K562 (cell line): Measurements from ENCODE around the gene KATNAL1. TPM values are rescaled to one million over a fixed set of nuclear protein-coding genes. Genes with fewer than 3 reads are reported as not detected.

Experiments used
- ATAC-seq: fragments of 200-7000 bp; cut with Tn5 transposase; 3 replicates; pipeline ENCODE4 v1.9.1; 2020; ENCODE audit warnings: moderate library complexity
- BruUV-seq: library from RNA; stranded (reverse); fragments of 400-500 nt; replicated peaks from 2 replicates; lab custom pipeline; 2021; lab: Mats Ljungman, UMichigan
- CTCF ChIA-PET: fragments of 300-600 bp; formaldehyde crosslinking; extraction: SDS; loops from one replicate; lab custom pipeline; 2021; ENCODE audit warnings: low intra/inter-chr PET ratio; lab: Yijun Ruan, JAX
- POLR2A ChIA-PET: fragments of 300-600, 350-650 bp; sonication (Branson Sonifier 250); formaldehyde crosslinking; extraction: SDS; loops from one replicate; lab custom pipeline; 2021; ENCODE audit warnings: antibody characterized with exemption, inconsistent platforms; lab: Yijun Ruan, JAX
- DNase-seq, 4 experiments: peaks; one replicate each; pipeline versions ENCODE4 v3.0.0 to v3.0.0-alpha.2; 2011 to 2018; ENCODE audit warnings: low spot score in 3 of 4, mixed read lengths in 3 of 4; ENCODE audit errors: extremely low read depth in 1 of 4
- FAIRE-seq: peaks from 2 replicates; lab custom pipeline; 2011; peaks lifted over from hg19 to GRCh38; lab: Jason Lieb, UNC
- H2AFZ ChIP-seq: 2 replicates; pipeline ENCODE4 v1.6.0; 2011; ENCODE audit warnings: low read depth, low read length, control low read depth, inconsistent platforms
- H3K27ac ChIP-seq: fragments of 200-600 bp; 3 replicates; pipeline ENCODE4 v1.8.0; 2011; ENCODE audit warnings: low read depth, mild to moderate bottlenecking, control low read depth, inconsistent platforms, low read length, moderate library complexity, mixed read lengths; ENCODE audit errors: extremely low read depth
- H3K27me3 ChIP-seq, 2 experiments: fragments of 300-600 bp in 1 of 2; 2 replicates in 1 of 2; 3 replicates in 1 of 2; pipeline versions ENCODE4 v1.6.0 to v1.8.0; 2011; ENCODE audit warnings: inconsistent platforms in 2 of 2, low read length in 2 of 2, mild to moderate bottlenecking in 1 of 2, mixed read lengths in 1 of 2, moderate library complexity in 1 of 2; ENCODE audit not compliant: control insufficient read depth in 2 of 2, insufficient read depth in 2 of 2
- H3K36me3 ChIP-seq: fragments of 300-600 bp; 3 replicates; pipeline ENCODE4 v1.8.0; 2011; ENCODE audit warnings: mild to moderate bottlenecking, low read length, inconsistent platforms; ENCODE audit not compliant: control insufficient read depth, insufficient read depth
- H3K4me1 ChIP-seq, 2 experiments: fragments of 200-600 bp in 1 of 2; replicated peaks in 1 of 2; 2 replicates in 1 of 2; 3 replicates in 1 of 2; pipeline versions ENCODE4 v1.5.1 to v1.8.0; 2011; ENCODE audit warnings: inconsistent platforms in 2 of 2, low read length in 2 of 2, mild to moderate bottlenecking in 1 of 2, mixed read lengths in 1 of 2, moderate library complexity in 1 of 2; ENCODE audit not compliant: control insufficient read depth in 2 of 2, insufficient read depth in 2 of 2
- H3K4me2 ChIP-seq: 2 replicates; pipeline ENCODE4 v1.6.1; 2011; ENCODE audit warnings: low read length, control low read depth, inconsistent platforms, mixed read lengths; ENCODE audit not compliant: insufficient read depth
- H3K4me3 ChIP-seq: fragments of 200-600 bp; sonication (generic), shearing (Covaris generic); 2 replicates; pipeline ENCODE4 v1.5.1; 2016; ENCODE audit warnings: control low read depth, inconsistent platforms
- H3K79me2 ChIP-seq: fragments of 200-600 bp; 3 replicates; pipeline ENCODE4 v1.8.0; 2011; ENCODE audit warnings: low read length, inconsistent platforms; ENCODE audit not compliant: control insufficient read depth, insufficient read depth
- H3K9ac ChIP-seq, 2 experiments: 2 replicates each; pipeline versions ENCODE4 v1.6.0 to v1.6.1; 2011; ENCODE audit warnings: low read depth in 2 of 2, low read length in 2 of 2, control low read depth in 1 of 2, inconsistent platforms in 1 of 2, mild to moderate bottlenecking in 1 of 2, mixed read lengths in 1 of 2; ENCODE audit not compliant: insufficient read depth in 1 of 2
- H3K9me1 ChIP-seq: one replicate; pipeline ENCODE4 v1.6.0; 2011; ENCODE audit warnings: inconsistent platforms, mild to moderate bottlenecking, low read length, moderate library complexity; ENCODE audit not compliant: control insufficient read depth, insufficient read depth
- H3K9me3 ChIP-seq: replicated peaks from 2 replicates; pipeline ENCODE4 v1.5.1; 2011; ENCODE audit warnings: low read depth, low read length, inconsistent platforms; ENCODE audit not compliant: control insufficient read depth, insufficient read depth
- H4K20me1 ChIP-seq: replicated peaks from 2 replicates; pipeline ENCODE4 v1.6.1; 2011; ENCODE audit warnings: low read length, inconsistent platforms, mixed read lengths; ENCODE audit not compliant: control insufficient read depth, insufficient read depth
- ELF2 ChIP-seq: fragments of 250-450 bp; sonication (Bioruptor Pico); IDR thresholded peaks from 2 replicates; pipeline ENCODE4 v1.5.0; 2021; ENCODE audit warnings: mild to moderate bottlenecking
- RBM22 ChIP-seq: fragments of 200-400 bp; formaldehyde crosslinking; IDR thresholded peaks from 2 replicates; pipeline ENCODE4 v1.6.1; 2018; ENCODE audit warnings: low read length, low read depth; ENCODE audit not compliant: poor library complexity, severe bottlenecking
- UBTF ChIP-seq, 2 experiments: IDR thresholded peaks; 2 replicates each; pipeline ENCODE4 v1.6.1; 2012; ENCODE audit warnings: improper control_type of control experiment in 2 of 2, low read depth in 2 of 2, low read length in 2 of 2, borderline replicate concordance in 1 of 2
- ZBTB2 ChIP-seq: fragments of 450-650 bp; IDR thresholded peaks from 2 replicates; pipeline ENCODE4 v1.6.1; 2016; ENCODE audit warnings: antibody characterized with exemption
- ZFP30 ChIP-seq: fragments of 250-450 bp; sonication (Bioruptor Pico); IDR thresholded peaks from 2 replicates; pipeline ENCODE4 v1.8.0; 2022; ENCODE audit warnings: moderate library complexity, mild to moderate bottlenecking, inconsistent platforms, borderline replicate concordance
- WGBS: fragments of 100-300 bp; shearing (Covaris generic); methylation state at CpG from one replicate; pipeline ENCODE4 v1.1.6; 2016; ENCODE audit warnings: low coverage, mixed read lengths; ENCODE audit not compliant: insufficient coverage; ENCODE audit errors: missing lambda C conversion rate; 5-methylcytosine and 5-hydroxymethylcytosine counted together
- in situ Hi-C: fragments of 300-500 bp; cut with MboI; formaldehyde crosslinking; loops from 4 replicates; pipeline ENCODE4 v1.15.0; 2018; ENCODE audit warnings: inconsistent platforms, mixed read lengths
- intact Hi-C: fragments of 100-400 bp; cut with micrococcal nuclease; formaldehyde crosslinking; loops from 2 replicates; pipeline ENCODE4 v1.14.2; 2022
- polyA plus RNA-seq, 8 experiments: library from polyadenylated mRNA; depleted of rRNA in 4 of 8; stranded (reverse) in 5 of 8; unstranded in 3 of 8; fragments of >200 nt; fragmentation: Nextera tagmentation in 2 of 8; fragmentation: Illumina TruSeq in 1 of 8; extraction: Ambion mirVana in 2 of 8; extraction: Trizol in 1 of 8; gene quantifications; 2 replicates each; pipeline versions ENCODE4 v1.2.1 to v1.2.3, GENCODE V29; 2011 to 2014; ENCODE audit warnings: inconsistent platforms in 1 of 8, missing spikeins in 1 of 8
- total RNA-seq, 7 experiments: library from RNA; depleted of rRNA in 6 of 7; stranded (reverse); fragments of >200 nt in 6 of 7; fragmentation: Illumina TruSeq in 2 of 7; extraction: Trizol in 2 of 7; gene quantifications; 2 replicates each; pipeline versions ENCODE4 v1.2.1 to v1.2.3, GENCODE V29; 2011 to 2021; ENCODE audit warnings: low replicate concordance in 1 of 7

KATNAL1 gene
- total and polyA plus RNA-seq, 9 of the 15 experiments (the other 6 are each of a cell fraction or from before 2014, with no cell fraction given): 2.5 to 8.2 (median 5.5) TPM

GRCh38 chr13:30169442-30169841, 137.9 kb downstream of the KATNAL1 start (continued):
- TF ChIP-seq ELF2 (CRISPR knock-in tag): no peak

DNA sequence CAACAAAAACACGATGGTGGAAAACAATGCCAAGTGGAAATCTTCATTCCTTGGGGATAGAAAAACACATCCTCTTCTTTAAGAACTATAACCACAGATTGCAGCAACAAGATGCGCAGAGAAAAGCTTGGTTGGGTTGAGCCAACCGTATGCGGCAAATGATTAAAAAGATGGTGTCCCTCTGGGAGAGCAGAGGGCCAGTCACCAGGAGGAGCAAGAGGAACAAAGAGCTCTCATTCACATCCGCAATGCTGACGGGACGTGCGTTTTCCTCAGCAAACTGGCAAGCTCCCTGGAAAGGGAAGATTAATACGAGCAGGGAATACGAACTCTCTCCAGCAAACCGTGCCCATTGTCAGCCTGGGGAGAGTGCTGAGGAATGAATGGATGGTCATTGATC, 141.6 kb downstream of the KATNAL1 start:
- H3K79me2 ChIP-seq: no peaks in the 10 kb centered on the region
- H4K20me1 ChIP-seq: no peaks in the 10 kb centered on the region
- DNase-seq (no peak), ATAC-seq (no peak), FAIRE-seq (no peak)
- H3K36me3 ChIP-seq: no peaks in the 10 kb centered on the region
- H2AFZ ChIP-seq: no peak overlapping the region
- WGBS: 8% methylated on average over 10 of the region's 11 CpGs
- intact Hi-C loops: no loop called here
- ChIA-PET POLR2A (interaction anchor here (0.6 to 1.6 kb wide), 2 partner anchors 12 to 230 kb away, joined by 3 to 4 read pairs; no protein-coding TSS in a partner anchor), CTCF (no interaction called here)
- no peak overlapping the region for H3K4me3 ChIP-seq
- no TSS peak for BruUV-seq
- peaks cover 3 to 34% of the 10 kb centered on the region in 2 experiments; a peak in 3 of 5 replicates for H3K27me3 ChIP-seq
- H3K9me1 ChIP-seq: no peaks in the 10 kb centered on the region
- H3K27ac ChIP-seq: no peak overlapping the region
- in situ Hi-C loops: no loop called here
- H3K9ac ChIP-seq: no peak overlapping the region
- no peak for TF ChIP-seq ZBTB2
- no peak for TF ChIP-seq ZFP30
- no peak for TF ChIP-seq RBM22
- no peak for TF ChIP-seq UBTF (IDR thresholded peaks at IDR 0.05; ENCODE audit: borderline replicate concordance in 1 of 2, low read depth in 2 of 2, low read length in 2 of 2)
- no peaks in the 10 kb centered on the region for H3K4me1 ChIP-seq
- no peak overlapping the region for H3K4me2 ChIP-seq
- H3K9me3 ChIP-seq: no peaks in the 10 kb centered on the region
